Activated CD4-positive, alpha-beta T cell treated with anti-CD3 and anti-CD28 coated beads for 4 hours (primary cell): ENCODE data around the gene SLC12A4.
"Not testable (repeated sequence)": the region's sequence is repeated elsewhere in the genome, so short reads cannot be mapped to it uniquely, and the experiment has no call there.

ENCODE experiments used
- DNase-seq, 2 donors: peaks; one replicate each; pipeline ENCODE4 v3.0.0-alpha.2; 2020

Gene SLC12A4

GRCh38 chr16:67940446-67941089 lies 27.9 kb downstream of the SLC12A4 start:
- no peak for DNase-seq

GRCh38 chr16:67939507-67940445 lies 28.7 kb downstream of the SLC12A4 start:
- DNase-seq, result peak; percentile 41 to 47

GRCh38 chr16:67937713-67938112 lies 30.7 kb downstream of the SLC12A4 start:
- DNase-seq, result not testable (repeated sequence)

- peak; percentile 76 for DNase-seq
Measured at GRCh38 chr16:67936880-67937605, 31.4 kb downstream of the SLC12A4 start.

GRCh38 chr16:67936124-67936879 lies 32.1 kb downstream of the SLC12A4 start, which contains the start of gene PSMB10:
Gene PSMB10, minus strand, starts transcription at chr16:67936850. Its CDS starts 101 bp downstream, at chr16:67936749.
- DNase-seq, result peak in 1 of 2 donors; percentile 49

GRCh38 chr16:67935402-67936123 lies 32.9 kb downstream of the SLC12A4 start:
- DNase-seq, result peak; percentile 93 to 95

- DNase-seq, result no peak
Measured at GRCh38 chr16:67935101-67935401, 33.4 kb downstream of the SLC12A4 start.

- DNase-seq, result no peak
Measured at GRCh38 chr16:67934306-67935100, 33.9 kb downstream of the SLC12A4 start.

- no peak for DNase-seq
Measured at GRCh38 chr16:67933805-67934204, 34.6 kb downstream of the SLC12A4 start.

GRCh38 chr16:67932462-67932840 lies 36.0 kb downstream of the SLC12A4 start:
- DNase-seq, result no peak

GRCh38 chr16:67931712-67932461 lies 36.5 kb downstream of the SLC12A4 start, which contains the start of gene CTRL:
Gene CTRL, minus strand, starts transcription at chr16:67931862. Its CDS starts 10 bp downstream, at chr16:67931852.
- no peak for DNase-seq

- DNase-seq, result no peak
Measured at GRCh38 chr16:67930678-67931211, 37.7 kb downstream of the SLC12A4 start.

- DNase-seq, result no peak
Measured at GRCh38 chr16:67930191-67930590, 38.2 kb downstream of the SLC12A4 start.

GRCh38 chr16:67928561-67929364 lies 39.7 kb downstream of the SLC12A4 start:
- DNase-seq, result peak; percentile 74 to 78

- DNase-seq, result no peak
Measured at GRCh38 chr16:67928147-67928546, 40.3 kb downstream of the SLC12A4 start.

GRCh38 chr16:67927131-67927941 lies 41.1 kb downstream of the SLC12A4 start:
- DNase-seq, result no peak

- DNase-seq, result no peak
Measured at GRCh38 chr16:67926181-67926750, 42.2 kb downstream of the SLC12A4 start.
